Middle frontal gyrus (tissue), 1 donor: ENCODE measurements around the gene YJU2.
"Not testable (repeated sequence)": the region's sequence is repeated elsewhere in the genome, so short reads cannot be mapped to it uniquely, and the experiment has no call there.

Source experiments
- DNase-seq: peaks from one replicate; pipeline ENCODE4 v3.0.0-alpha.2; 2015; ENCODE audit warnings: low spot score; ENCODE audit errors: extremely low spot score

YJU2 gene

GRCh38 chr19:4228765-4229178 is 18.1 kb upstream of the YJU2 start:
- no peak for DNase-seq

GRCh38 chr19:4229179-4229931 is 17.5 kb upstream of the YJU2 start, which contains the start of gene EBI3:
Gene EBI3 (plus strand): TSS chr19:4229523. CDS start chr19:4229551, 28 bp downstream.
- DNase-seq = no peak

DNA sequence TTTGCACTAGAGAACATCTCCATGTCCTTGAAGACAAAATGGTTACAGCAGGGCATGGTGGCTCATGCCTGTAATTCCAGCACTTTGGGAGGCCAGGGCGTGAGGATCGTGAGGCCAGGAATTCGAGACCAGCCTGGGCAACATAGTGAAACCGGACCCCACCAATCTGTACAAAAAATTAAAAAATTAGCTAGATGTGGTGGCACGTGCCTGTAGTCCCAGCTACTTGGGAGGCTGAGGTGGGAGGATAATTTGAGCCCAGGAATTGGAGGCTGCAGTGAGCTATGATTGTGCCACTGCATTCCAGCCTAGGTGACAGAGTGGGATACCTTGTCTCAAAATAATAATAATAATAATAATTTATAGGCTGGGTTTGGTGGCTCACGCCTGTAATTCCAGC is 16.6 kb upstream of the YJU2 start:
- not testable (repeated sequence) for DNase-seq

DNA sequence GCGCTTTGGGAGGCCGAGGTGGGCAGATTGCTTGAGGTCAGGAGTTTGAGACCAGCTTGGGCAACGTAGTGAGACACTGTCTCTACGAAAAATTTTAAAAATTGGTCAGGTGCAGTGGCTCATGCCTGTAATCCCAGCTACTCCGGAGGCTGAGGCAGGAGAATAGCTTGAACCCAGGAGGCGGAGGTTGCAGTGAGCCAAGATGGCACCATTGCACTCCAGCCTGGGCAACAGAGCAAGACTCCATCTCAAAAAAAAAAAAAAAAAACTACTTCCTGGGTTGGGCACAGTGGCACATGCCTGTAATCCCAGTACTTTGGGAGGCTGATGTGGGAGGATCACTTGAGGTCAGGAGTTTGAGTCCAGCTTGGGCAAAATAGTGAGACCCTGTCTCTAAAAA is 15.4 kb upstream of the YJU2 start:
- not testable (repeated sequence) for DNase-seq

GRCh38 chr19:4232139-4232538 is 14.7 kb upstream of the YJU2 start:
- not testable (repeated sequence) for DNase-seq

GRCh38 chr19:4232614-4233281 is 14.1 kb upstream of the YJU2 start:
- DNase-seq = no peak

- DNase-seq = no peak
Measured at GRCh38 chr19:4233282-4233853, 13.5 kb upstream of the YJU2 start.

DNA sequence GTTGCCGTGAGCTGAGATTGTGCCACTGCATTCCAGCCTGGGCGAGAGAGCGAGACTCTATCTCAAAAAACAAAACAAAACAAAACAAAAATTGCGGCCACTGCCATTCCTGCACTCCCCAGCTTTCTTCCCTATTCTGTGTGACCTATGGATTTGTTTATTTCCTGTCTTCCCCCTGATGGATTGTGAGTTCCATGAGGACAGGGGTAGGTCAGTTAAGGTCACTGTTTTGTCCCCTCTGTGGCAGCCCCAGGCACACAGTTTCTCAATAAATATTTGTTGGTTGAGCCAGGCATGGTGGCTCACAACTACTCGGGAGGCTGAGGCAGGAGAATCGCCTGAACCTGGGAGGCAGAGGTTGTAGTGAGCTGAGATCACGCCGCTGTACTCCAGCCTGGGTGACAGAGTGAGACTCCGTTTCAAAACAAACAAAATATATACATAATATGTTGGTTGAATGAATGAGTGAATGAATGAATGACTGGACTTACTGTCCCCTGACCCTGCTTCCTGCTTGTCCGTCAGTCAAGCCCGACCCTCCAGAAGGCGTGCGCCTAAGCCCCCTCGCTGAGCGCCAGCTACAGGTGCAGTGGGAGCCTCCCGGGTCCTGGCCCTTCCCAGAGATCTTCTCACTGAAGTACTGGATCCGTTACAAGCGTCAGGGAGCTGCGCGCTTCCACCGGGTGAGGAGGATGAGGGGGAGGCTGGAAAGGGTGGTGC is 12.6 kb upstream of the YJU2 start:
- no peak for DNase-seq

GRCh38 chr19:4234862-4235201 is 12.0 kb upstream of the YJU2 start:
- DNase-seq = no peak

GRCh38 chr19:4237510-4237909 is 9.4 kb upstream of the YJU2 start:
- DNase-seq = not testable (repeated sequence)

- no peak for DNase-seq
Measured at GRCh38 chr19:4238831-4239230, 8.0 kb upstream of the YJU2 start.

DNA sequence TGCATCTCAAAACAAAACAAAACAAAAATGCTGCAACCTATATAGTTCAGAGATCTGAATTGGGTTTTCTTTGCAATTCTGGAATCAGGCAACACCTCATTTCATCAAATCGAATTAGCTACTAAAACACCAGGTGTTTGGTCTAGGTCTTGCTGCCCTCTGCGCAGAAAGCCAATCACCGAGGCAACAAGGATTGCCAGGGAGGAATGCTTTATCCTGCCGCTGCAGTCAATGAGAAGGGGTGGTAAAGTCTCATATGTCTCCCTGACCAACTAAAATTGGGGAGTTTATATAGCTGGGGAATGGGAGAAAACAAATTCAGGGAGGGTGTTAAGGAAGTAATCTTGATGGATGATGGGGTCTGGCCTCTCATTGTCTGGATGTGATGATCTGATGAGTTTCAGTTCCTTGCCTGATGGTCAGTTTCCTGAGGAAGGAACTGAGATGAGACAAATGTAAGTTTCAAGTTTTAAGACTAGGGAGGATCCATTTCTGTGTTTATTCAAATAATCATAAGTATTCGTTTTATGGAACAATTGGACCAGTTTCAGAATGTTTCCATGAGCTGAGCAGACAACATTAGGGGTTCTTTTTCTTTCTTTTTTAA is 5.0 kb upstream of the YJU2 start:
- no peak for DNase-seq

- not testable (repeated sequence) for DNase-seq
Measured at GRCh38 chr19:4245938-4246337, 942 bp upstream of the YJU2 start.

GRCh38 chr19:4256563-4256962 is 9.7 kb downstream of the YJU2 start:
- DNase-seq = no peak

DNA sequence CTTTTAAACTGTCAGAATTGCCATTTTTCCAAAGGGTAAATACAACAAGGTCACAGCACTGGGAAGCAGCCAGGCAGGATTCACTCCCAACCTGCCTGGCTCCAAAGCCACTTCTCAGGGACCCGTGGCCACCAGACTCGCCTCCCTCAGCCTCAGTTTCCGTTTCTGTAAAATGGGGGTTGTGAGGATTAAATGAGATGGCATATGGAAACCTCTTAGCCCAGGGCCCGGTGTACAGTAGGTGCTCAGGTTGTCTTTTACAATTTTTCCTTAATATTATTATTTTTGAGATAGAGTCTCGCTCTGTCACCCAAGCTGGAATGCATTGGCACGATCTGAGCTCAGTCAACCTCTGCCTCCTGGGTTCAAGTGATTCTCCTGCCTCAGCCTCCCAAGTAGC is 10.1 kb downstream of the YJU2 start:
- DNase-seq = no peak

DNA sequence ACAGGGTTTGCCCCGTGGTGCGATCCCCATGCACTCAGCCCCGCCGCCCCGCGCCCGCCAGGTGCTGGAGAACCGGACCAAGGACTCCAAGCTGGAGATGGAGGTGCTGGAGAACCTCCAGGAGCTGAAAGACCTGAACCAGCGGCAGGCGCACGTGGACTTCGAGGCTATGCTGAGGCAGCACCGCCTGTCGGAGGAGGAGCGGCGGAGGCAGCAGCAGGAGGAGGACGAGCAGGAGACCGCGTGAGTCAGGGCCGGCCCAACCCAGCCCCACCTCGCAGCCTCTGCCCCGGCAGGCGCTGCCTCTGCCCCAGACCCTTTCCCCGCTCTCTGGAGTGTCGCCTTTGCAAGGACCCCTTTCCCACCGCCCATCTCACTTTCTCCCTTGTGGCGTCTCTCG is 11.3 kb downstream of the YJU2 start:
- no peak for DNase-seq

GRCh38 chr19:4260613-4261191 is 13.8 kb downstream of the YJU2 start:
- no peak for DNase-seq

DNA sequence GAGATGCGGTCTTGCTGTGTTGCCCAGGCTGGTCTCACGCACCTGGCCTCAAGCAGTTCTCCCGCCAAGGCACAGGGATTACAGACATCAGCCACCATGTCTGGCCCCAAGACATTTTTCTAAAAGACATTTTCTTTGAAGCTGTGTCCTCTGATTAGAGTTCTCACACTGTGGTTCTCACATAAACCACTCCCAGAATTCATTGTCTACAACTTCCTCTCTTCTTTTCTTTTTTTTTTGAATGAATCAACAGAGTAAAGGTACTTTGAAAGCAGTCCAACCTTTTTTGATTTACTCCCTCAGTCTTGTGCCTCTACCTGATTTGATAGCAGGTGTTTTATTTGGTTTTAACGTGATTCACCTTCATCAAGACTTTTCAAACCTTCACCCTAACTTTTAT is 17.9 kb downstream of the YJU2 start:
- no peak for DNase-seq

DNA sequence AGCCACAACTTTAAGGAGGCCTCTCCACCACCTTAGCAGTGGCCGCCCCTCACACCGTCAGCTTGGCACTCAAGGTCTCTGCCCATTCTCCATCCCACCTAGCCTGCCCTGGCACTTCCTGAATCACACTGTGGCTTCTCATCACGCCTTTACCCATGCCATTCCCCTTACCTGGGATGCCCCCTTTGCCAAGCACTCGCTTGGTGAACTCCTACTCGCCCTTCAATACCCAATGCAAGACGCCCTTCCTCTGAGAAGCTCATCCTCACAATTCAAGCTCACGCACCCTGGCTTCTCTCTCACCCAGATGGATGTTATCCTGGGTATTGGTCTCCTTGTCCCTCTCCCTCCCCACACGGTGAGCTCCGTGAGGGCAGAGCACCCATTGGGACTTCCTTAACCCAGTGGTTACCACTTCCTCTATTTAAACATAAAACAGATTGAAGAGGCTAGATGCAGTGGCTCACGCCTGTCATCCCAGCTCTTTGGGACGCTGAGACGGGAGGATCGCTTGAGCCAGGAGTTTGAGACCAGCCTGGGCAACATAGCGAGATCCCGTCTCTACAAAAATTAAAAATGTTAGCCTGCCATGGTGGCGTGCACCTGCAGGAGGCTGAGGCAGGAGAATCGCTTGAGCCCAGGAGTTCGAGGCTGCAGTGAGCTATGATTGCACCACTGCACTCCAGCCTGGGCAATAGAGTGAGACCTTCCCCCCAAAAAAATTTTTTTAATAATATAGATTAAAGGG is 19.5 kb downstream of the YJU2 start:
- no peak for DNase-seq

DNA sequence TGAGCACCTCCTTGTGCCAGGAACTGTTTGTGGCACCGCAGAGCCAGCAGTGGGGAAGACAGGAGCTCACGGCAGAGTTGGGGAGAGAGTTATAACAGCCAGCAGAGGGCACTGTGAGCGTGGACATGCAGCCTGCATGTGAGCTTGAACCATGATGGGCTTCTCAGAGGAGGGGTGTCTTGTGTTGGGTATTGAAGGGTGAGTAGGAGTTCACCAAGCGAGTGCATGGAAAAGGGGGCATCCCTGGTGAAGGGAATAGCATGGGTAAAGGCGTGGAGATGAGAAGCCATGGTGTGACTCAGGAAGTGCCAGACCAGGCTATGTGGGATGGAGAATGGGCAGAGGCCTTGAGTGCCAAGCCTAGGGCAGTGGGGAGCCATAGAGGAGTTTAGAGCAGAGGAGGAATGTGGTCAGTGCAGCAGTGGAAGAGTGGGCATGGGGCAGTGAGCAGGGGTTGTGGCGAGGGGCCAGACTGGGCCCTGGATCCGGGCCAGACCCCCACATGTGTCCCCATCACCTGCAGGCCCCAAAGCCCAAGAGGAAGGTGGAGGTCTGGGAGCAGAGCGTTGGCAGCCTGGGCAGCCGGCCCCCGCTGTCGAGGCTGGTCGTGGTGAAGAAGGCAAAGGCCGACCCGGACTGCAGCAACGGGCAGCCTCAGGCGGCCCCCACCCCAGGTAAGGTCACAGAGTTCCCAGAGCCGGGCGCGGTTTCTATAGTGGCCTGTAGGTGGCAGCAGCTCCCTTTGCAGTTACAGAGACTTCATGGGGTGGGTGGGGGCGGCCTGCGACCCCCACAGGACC is 20.4 kb downstream of the YJU2 start:
- no peak for DNase-seq
